Mammary epithelial cell (primary cell): ENCODE data around the gene B4GALNT2.

Experiments
- CTCF ChIP-seq, 2 donors: IDR thresholded peaks in 1 of 2; conservative IDR thresholded peaks in 1 of 2; 2 replicates each; pipeline ENCODE4 v1.5.1; 2011 to 2012; ENCODE audit warnings: inconsistent platforms in 2 of 2, low read length in 2 of 2, mild to moderate bottlenecking in 2 of 2, control low read depth in 1 of 2, low read depth in 1 of 2; ENCODE audit not compliant: insufficient read depth in 1 of 2; ENCODE audit errors: extremely low read depth in 1 of 2
- EZH2 ChIP-seq: IDR thresholded peaks from 2 replicates; pipeline ENCODE4 v1.6.1; 2012; ENCODE audit warnings: low read length, inconsistent platforms, borderline replicate concordance

GRCh38 chr17:49216953-49217650 lies 84.5 kb downstream of the B4GALNT2 start:
- TF ChIP-seq CTCF (conservative IDR thresholded peaks at IDR 0.05 in 1 of 2, IDR thresholded peaks at IDR 0.05 in 1 of 2; ENCODE audit: extremely low read depth in 1 of 2, insufficient read depth in 1 of 2, low read depth in 1 of 2, low read length in 2 of 2), result no peak
- no peak for TF ChIP-seq EZH2
